HG03469 (cell line): ENCODE results near the gene ULK1.
"Not testable (repeated sequence)": the region's sequence is repeated elsewhere in the genome, so short reads cannot be mapped to it uniquely, and the experiment has no call there.

Experiments used
- ATAC-seq: cut with Tn5 transposase; IDR thresholded peaks from one replicate; pipeline ENCODE4 v1.9.1; 2021; ENCODE audit warnings: mild to moderate bottlenecking, moderate library complexity, moderate number of reproducible peaks; ENCODE audit not compliant: unreplicated experiment

Gene ULK1

DNA sequence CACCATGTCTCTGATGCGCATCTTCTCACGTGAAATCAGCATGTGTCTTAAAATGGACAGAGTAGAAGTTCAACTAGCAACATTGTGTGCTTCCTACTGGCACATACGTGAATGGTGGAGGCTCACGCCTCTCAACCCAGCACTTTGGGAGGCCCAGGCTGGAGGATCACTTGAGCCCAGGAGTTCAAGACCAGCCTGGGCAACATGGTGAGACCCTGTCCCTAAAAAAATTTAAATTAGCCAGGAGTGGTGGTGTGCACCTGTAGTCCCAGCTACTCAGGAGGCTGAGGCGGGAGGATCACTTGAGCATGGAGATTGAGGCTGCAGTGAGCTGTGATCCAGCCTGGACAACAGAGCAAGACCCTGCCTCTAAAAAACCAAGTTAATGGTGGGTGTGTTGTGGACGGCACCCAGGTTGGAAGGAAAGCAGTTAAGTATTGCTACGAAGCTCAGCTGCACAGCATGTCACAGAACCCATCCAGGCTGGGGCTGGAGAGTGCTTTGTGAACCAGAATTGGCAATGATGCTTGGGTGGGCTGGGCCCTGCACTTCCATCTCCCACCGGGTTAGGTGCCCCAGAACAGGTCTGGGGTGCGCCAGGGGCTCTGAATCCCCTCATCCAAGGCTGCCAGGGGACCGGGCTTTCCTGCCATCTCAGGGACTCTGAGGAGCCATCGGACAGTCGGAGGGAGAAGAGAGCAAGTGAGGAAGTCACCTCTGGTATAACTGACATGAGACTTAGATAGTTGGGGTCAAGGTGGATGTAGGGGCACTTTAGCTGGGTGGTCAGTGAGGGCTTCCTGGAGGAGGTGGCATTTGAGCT is 33.0 kb upstream of the ULK1 start:
- no peak for ATAC-seq

- no peak for ATAC-seq
These were observed 32.4 kb upstream of the ULK1 start for GRCh38 chr12:131862084-131862441.

DNA sequence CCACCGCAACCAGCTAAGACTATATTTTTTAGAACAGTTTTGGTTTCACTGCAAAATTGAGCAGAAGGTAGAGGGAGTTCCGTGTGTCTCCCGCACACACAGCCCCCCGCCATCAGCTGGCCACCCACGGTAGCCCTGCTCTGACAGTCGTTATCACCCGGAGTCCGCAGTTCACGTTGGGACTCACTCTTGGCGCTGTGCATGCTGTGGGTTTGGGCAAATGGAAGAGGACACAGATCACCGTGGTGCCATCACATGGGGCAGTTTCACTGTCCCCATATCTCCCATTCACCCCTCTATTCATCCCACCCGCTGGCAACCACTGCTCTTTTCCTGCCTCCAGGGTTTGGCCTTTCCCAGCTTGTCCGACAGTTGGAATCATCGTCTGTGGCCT is 31.8 kb upstream of the ULK1 start:
- no peak for ATAC-seq

- no peak for ATAC-seq
These were observed 31.3 kb upstream of the ULK1 start for GRCh38 chr12:131862994-131863710.

DNA sequence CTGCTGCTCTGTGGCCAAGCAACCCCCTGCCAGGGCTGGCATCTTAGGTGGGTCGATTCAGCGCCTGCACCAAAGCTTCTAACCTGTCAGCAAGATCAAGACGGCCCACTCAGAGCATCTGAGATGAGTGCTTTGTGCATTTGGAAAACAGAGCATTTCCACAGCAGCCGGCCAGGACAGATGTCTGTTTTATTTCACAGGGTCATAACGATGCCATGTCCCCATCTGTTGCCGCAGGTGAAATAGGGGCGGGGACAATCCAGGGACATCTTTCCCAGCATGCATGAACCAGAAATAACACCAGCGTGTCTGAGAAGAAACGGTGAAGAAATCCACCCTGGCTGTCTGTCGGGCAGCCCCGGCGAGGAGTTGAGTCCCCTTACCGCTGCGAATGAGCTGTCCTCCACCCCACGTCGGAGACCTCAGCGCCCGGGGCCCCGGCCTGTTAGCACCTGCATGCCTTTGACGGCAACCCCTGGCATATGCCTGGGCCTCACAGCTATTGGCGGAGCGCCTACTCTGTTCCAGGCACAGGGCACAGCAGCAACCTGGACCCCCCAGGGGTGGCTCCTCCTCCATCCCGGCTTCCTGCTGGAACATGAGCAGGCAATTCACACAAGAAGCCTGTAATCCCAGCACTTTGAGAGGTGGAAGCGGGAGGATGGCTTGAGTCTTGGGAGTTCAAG is 30.6 kb upstream of the ULK1 start:
- no peak for ATAC-seq

DNA sequence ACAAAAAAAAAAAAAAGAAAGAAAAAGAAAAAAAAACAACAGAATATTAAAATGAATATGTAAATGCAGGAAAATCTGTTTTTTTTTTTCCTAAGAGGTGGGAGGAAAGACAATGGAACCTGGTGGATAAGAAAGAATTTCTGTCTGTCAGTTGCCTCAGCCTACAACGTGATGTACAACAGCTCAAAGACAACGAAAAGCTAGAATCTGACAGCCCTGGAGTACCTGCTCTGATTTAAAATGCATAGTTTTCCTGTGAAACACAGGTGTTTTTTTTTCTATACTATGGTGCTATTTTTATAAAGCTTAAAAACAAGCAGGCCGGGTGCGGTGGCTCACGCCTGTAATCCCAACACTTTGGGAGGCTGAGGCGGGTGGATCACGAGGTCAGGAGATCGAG is 30.0 kb upstream of the ULK1 start:
- no peak for ATAC-seq

DNA sequence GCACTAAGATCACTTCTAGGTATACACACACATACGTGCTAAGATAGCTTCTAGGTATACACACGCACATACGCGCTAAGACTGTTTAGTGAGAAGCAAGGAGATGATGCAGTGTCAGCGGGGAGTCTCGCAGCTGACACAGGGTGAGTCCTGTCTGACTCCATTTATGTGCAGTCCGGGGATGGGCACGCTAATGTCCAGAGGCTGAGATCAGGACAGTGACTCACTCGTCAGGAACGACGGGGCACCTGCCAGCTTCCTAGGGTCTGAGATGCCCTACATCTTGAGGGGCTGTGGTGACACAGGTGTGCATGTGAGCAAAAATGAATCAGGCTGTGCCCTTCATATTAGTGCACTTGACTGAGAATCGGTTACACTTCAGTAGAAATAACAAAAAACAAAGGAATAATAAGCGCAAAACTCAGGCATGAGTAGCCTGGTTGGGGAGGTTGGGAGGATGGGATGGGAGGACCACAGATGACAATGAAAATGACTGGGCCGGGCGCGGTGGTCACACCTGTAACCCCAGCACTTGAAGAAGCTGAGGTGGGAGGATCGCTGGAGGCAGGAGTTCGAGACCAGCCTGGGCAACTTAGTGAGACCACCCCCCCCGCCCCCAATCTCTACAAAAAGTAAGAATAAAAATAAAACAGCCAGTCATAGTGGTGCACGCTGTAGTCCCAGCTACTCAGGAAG is 29.1 kb upstream of the ULK1 start:
- ATAC-seq: no peak

DNA sequence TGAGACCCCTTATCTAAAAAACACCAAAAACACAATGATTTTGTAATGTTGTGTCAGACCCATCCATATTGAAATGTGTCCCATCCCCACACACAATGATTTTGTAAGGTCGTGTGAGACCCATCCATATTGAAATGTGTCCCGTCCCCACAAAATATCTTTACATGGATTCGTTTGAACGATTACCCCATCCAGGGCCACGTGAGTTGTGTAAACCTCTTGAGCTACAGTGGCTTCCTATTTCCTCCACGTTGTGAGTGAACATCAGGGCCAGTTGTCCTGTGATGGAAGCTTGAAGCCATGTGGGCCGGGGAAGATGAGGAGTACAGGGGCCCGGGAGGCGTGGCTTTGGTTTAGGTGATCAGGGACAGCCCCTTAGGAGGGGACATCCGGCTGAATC is 27.0 kb upstream of the ULK1 start:
- ATAC-seq: no peak

DNA sequence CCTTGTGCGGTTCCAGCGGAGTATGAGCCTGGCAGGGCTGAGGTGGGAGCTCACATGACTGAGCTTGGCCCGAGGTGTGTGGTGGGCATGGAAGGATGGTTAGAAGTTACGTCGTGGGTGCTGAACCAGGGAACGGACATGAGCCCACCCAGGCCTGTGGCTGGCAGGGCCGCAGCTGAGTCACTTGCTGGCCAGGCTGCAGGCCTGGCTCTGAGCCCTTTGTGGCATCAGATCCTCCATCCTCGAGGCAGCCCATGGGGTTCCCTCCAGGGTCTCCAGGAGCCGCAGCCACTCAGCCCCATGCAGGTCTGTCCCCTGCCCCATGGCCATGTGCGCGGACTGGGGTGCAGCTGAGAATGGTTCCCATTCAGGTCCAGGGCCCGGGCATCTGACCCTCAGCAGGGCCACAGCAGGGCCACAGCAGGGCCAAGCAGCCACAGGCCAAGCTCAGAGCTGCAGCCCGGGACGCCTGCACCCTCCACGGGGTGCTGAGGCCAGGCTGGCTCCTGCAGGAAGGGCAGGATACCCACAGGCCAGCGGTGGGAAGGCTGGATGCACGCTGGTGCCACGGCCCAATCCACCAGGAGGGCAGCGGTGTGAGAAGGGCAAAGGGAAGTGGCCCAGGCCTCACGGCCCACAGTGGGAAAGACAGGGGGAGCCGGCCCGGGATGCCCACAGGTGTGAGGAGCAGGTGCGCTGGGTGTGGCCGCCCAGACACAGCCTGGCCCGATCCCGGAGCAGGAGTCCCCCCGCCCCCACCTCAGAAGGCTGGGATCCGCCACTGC is 26.3 kb upstream of the ULK1 start:
- ATAC-seq: no peak

GRCh38 chr12:131869871-131870418 is 24.5 kb upstream of the ULK1 start:
- ATAC-seq: no peak

DNA sequence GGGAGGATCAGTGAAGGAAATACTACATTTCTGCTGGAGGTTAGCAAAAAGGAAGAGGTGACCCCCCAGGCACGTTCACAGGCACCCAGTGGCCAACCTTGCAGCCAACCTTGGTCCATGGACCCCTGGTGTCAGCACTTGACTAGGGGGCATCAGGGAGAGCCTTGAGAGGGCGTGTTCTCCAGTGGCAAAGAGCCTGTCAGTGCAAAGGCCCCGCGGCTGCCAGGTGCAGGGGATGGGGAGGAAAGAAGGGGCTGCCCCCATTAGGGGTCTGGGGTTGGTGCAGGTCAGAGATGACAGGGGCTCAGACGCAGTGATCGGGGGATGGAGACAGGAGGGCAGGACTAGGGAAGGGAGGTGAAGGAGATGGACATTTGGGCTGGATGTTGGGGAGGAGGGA is 22.7 kb upstream of the ULK1 start:
- ATAC-seq: no peak

- ATAC-seq: no peak
These were observed 22.0 kb upstream of the ULK1 start for GRCh38 chr12:131872154-131873051.

GRCh38 chr12:131873293-131873692 is 21.1 kb upstream of the ULK1 start:
- ATAC-seq: no peak

GRCh38 chr12:131874972-131875371 is 19.4 kb upstream of the ULK1 start:
- not testable (repeated sequence) for ATAC-seq

GRCh38 chr12:131877216-131877615 is 17.2 kb upstream of the ULK1 start:
- ATAC-seq: not testable (repeated sequence)

DNA sequence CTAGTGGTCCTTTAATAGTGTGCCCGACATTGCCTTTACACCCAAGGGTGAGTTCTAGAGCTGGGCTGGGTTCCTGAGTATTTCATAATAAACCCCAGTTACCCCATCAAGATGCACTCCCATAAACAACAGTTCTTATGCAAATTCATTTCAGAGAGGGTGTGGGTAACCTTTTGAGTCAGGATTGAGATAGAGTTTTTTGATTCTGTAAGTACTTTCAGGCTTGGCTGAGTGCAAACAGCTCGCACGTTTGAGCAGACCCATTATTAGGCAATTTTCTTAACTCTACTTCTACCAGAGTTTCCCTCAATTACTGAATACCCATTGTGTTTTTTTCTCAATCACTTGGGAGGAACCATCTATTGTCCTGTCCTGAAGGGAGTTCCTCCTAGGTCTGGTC is 16.0 kb upstream of the ULK1 start:
- ATAC-seq: not testable (repeated sequence)

- no peak for ATAC-seq
These were observed 11.5 kb upstream of the ULK1 start for GRCh38 chr12:131882804-131883520.

DNA sequence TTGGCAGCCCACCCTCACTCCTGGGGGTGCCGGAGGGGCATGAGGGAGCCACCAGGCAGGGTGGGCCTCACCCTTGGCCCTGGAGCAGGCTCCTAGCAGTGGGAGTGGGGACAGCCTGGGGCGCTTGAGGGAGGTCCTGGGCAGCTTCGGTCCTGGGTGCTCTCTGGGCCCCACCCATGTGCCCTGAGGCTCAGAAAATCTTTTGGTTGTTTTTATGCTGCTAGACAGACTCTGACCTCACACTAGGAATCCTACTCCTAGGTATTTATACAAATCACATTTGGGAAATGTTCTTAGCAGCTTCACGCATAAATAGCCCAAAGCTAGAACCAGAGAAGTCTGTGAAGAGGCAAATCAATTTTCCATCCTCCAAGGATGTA is 10.9 kb upstream of the ULK1 start:
- no peak for ATAC-seq

- ATAC-seq: not testable (repeated sequence)
These were observed 9.3 kb upstream of the ULK1 start for GRCh38 chr12:131885076-131885475.
